Ovary (tissue), 9 donors: ENCODE results near the gene DENND1A. TPM values are rescaled to one million over a fixed set of nuclear protein-coding genes. Genes with fewer than 3 reads are reported as not detected.

Experiments used
- DNase-seq, 5 donors: peaks; one replicate each; pipeline ENCODE4 v3.0.0-alpha.2; 2019 to 2020
- H3K27ac ChIP-seq, 2 donors: fragments of 200-600 bp; one replicate each; pipeline versions ENCODE4 v1.5.1 to v1.8.0; 2019 to 2022
- H3K27me3 ChIP-seq: fragments of 200-600 bp; one replicate; pipeline ENCODE4 v1.8.0; 2022
- H3K36me3 ChIP-seq: fragments of 200-600 bp; sonication (generic); one replicate; pipeline ENCODE4 v1.5.1; 2019
- H3K4me1 ChIP-seq: one replicate; pipeline ENCODE4 v1.8.1; 2013; ENCODE audit warnings: mild to moderate bottlenecking, moderate library complexity; ENCODE audit not compliant: insufficient read depth
- H3K4me3 ChIP-seq: fragments of 200-600 bp; sonication (generic); one replicate; pipeline ENCODE4 v1.5.1; 2017
- H3K9me3 ChIP-seq, 2 donors: fragments of 200-600 bp in 1 of 2; sonication (generic) in 1 of 2; one replicate each; pipeline versions ENCODE4 v1.5.1 to v1.8.1; 2013 to 2019; ENCODE audit warnings: mild to moderate bottlenecking in 1 of 2, moderate library complexity in 1 of 2
- EP300 ChIP-seq: sonication (generic); formaldehyde crosslinking; IDR thresholded peaks from one replicate; pipeline ENCODE4 v1.6.1; 2017; ENCODE audit warnings: antibody characterized with exemption
- POLR2A ChIP-seq: fragments of 450-650 bp; IDR thresholded peaks from one replicate; pipeline ENCODE4 v1.6.1; 2017; ENCODE audit warnings: antibody characterized with exemption, mild to moderate bottlenecking, moderate library complexity
- WGBS, 3 donors: extraction: QIAGEN DNeasy Blood & Tissue Kit in 1 of 3; methylation state at CpG; one replicate each; pipeline versions ENCODE4 v1.1.5 to v1.1.7; 2013 to 2017; 5-methylcytosine and 5-hydroxymethylcytosine counted together
- intact Hi-C, 4 donors: fragments of 100-400 bp; cut with DNase I; formaldehyde crosslinking; loops; one replicate each; pipeline versions ENCODE4 v1.11.0 to v1.15.1; 2022 to 2023
- polyA plus RNA-seq, 2 donors: library from polyadenylated mRNA; stranded (reverse); fragments of 200-250 nt in 1 of 2; fragments of 350-450 nt in 1 of 2; fragmentation: Illumina TruSeq in 1 of 2; extraction: RNeasy Lipid Tissue Mini Kit (QIAGEN cat#74804) in 1 of 2; gene quantifications; one replicate each; pipeline ENCODE4 v1.2.3, GENCODE V29; 2013 to 2014
- total RNA-seq, 7 donors: library from RNA; depleted of rRNA in 2 of 7; stranded (reverse); fragments of >200 nt in 2 of 7; fragmentation: NEBNext Ultra II Directional in 3 of 7; extraction: Animal tissue kit (Norgen Biotek cat#: 25700) in 3 of 7; gene quantifications; one replicate each; pipeline versions ENCODE4 v1.1.0 to v1.2.4, GENCODE V29; 2016 to 2023
- TF ChIP-seq, protein P1 (sequence below), 3 donors: fragments of 450-650 bp in 2 of 3; fragments of 200-600 bp in 1 of 3; IDR thresholded peaks; one replicate each; pipeline versions ENCODE4 v1.5.1 to v1.8.0; 2016 to 2022; ENCODE audit warnings: antibody characterized with exemption in 3 of 3, mild to moderate bottlenecking in 1 of 3
- donor health status: DM: no; HTN: no; CAD: no; lungs with moderate emphysema.
- donor health status: DM: no; HTN: no; CAD: no.
- donor health status: Bipolar disorder and iron deficiency.
- donor health status: DM: yes; HTN: yes; CAD: no.
- donor health status: DM: no; HTN: no; CAD: no.
- donor health status: DM: yes; HTN: yes; CAD: no.

Gene DENND1A
- total and polyA plus RNA-seq, 9 donors, result 10.4 to 24.5 (median 17.1) TPM

DNA sequence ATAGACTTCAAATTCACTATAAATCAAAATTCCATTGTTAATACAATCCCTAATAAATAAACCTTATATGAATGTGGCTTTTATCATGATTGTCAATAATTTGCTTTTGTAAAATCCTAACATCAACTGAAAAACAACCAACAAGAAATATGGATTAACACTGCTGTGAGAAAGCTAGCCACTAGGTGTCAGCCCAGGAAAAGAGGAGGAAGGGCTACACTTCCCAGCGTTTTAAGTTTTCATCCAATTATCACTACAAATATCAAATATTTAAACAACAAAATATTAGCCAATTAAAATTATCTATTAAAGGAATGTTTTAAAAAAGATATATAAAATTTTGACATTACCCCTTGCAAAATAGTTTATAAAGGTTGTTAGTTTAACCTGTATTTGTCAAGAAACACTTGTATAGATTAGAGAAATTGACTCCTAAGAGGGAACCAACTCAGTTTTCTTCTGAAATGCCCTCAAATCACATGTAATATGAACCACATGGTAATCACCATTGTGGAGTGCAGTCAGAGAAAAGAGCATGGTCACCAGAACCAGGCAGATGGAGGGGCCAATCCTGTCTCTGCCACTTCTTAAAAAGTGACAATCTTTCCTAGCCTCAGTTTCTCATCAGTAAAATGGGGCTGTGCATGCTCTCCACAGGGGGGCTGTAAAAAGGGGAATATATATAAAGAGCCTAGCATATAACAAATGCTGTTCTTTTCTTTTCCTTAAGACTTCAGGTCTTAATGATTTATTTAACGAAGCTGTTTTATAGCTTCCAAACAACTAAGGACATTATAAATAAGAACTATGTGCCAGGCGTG lies 385.7 kb downstream of the DENND1A start:
- no peaks in the 10 kb centered on the region for H3K9me3 ChIP-seq
- no peaks in the 10 kb centered on the region for H3K4me1 ChIP-seq
- 62 to 63% (median 62%) methylated on average over 3 of the region's 3 CpGs for WGBS, 3 donors
- no peak overlapping the region for H3K4me3 ChIP-seq
- H3K36me3 ChIP-seq, result no peaks in the 10 kb centered on the region
- peak in 1 of 5 donors; percentile 31 for DNase-seq
- intact Hi-C loops, result loop anchor here in 2 of 4 donors (5.0 to 10.0 kb wide), 3 partner anchors 491 to 781 kb away; no protein-coding TSS in a partner anchor
- no peak overlapping the region for H3K27ac ChIP-seq
- H3K27me3 ChIP-seq, result no peaks in the 10 kb centered on the region
- TF ChIP-seq EP300 (no peak), POLR2A (no peak)
- TF ChIP-seq, protein P1, sequence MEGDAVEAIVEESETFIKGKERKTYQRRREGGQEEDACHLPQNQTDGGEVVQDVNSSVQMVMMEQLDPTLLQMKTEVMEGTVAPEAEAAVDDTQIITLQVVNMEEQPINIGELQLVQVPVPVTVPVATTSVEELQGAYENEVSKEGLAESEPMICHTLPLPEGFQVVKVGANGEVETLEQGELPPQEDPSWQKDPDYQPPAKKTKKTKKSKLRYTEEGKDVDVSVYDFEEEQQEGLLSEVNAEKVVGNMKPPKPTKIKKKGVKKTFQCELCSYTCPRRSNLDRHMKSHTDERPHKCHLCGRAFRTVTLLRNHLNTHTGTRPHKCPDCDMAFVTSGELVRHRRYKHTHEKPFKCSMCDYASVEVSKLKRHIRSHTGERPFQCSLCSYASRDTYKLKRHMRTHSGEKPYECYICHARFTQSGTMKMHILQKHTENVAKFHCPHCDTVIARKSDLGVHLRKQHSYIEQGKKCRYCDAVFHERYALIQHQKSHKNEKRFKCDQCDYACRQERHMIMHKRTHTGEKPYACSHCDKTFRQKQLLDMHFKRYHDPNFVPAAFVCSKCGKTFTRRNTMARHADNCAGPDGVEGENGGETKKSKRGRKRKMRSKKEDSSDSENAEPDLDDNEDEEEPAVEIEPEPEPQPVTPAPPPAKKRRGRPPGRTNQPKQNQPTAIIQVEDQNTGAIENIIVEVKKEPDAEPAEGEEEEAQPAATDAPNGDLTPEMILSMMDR (IDR thresholded peaks at IDR 0.05), result peak; percentile 13 to 81 (median 64)

DNA sequence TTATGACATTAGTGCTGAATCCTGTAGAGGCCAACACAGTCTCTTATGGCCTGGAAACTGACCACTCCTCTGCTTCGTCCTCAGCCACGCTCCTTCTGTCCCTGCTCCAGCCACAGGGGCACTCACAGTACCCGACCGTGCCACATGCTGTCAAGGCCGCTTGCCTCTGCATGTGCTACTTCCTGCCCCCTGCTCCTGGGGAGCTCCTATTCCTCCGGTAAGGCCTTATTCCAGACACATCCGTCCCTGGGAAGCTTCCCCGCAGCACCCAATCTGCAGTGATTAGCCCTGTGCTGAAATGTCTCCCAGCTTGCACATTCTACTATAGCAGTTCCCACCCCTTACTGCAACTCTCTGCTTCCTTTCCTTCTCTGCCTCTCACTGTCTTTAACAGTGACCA lies 386.4 kb downstream of the DENND1A start:
- TF ChIP-seq POLR2A (no peak), EP300 (no peak)
- TF ChIP-seq, protein P1 (IDR thresholded peaks at IDR 0.05), result no peak
- Histone ChIP-seq H3K36me3 (no peaks in the 10 kb centered on the region), H3K4me3 (no peak overlapping the region), H3K4me1 (no peaks in the 10 kb centered on the region), H3K27me3 (no peaks in the 10 kb centered on the region), H3K9me3 (no peaks in the 10 kb centered on the region), H3K27ac (no peak overlapping the region)
- DNase-seq, result no peak
- WGBS, 3 donors, result 77 to 81% (median 79%) methylated on average over 8 of the region's 8 CpGs
- intact Hi-C loops, result loop anchor here in 2 of 4 donors (5.0 to 10.0 kb wide), 3 partner anchors 491 to 781 kb away; no protein-coding TSS in a partner anchor

DNA sequence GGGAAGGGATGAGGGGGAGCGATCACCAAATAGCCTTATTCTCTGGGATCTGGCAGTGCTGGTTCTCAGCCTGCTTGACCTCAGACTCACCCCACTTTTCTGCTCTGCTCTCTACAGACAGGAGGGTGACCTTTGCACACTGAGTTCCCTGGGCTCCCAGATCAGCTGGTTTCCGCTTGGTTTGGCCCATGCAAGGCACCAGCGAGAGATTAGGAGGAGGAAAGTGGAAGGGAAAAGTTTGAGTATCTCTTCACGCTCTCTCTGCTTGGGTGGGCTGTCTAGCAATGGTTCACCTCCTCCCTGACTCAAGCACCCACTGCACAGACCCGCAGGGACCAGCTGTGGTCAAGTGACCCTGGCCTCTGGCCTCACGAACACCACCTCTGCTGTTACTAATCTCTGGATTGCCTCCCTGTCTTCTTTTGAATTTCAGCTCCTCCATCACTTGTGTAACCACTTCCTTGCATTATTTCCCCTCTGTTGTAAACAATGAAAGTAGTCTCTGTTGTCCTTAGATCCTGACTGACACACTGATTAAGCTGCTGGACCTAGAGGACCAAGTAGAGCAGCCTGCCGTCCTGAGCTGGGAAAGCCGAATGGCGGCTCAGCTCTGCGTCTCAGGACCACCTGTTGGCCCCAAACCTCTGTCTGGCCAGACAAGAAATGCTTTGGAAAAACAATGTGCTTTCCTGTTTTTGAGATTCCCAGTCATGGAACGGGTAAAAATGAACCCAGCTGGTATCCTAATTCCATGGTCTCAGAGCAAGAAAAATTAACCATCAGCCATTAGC lies 387.3 kb downstream of the DENND1A start:
- intact Hi-C loops, result loop anchor here in 2 of 4 donors (5.0 to 10.0 kb wide), 3 partner anchors 492 to 782 kb away; no protein-coding TSS in a partner anchor
- WGBS, 3 donors, result 82 to 88% (median 85%) methylated on average over 11 of the region's 11 CpGs
- Histone ChIP-seq H3K9me3 (no peaks in the 10 kb centered on the region), H3K27ac (no peak overlapping the region), H3K4me1 (no peaks in the 10 kb centered on the region), H3K36me3 (no peaks in the 10 kb centered on the region), H3K4me3 (no peak overlapping the region), H3K27me3 (no peaks in the 10 kb centered on the region)
- TF ChIP-seq EP300, result no peak
- TF ChIP-seq POLR2A, result no peak
- no peak for DNase-seq

DNA sequence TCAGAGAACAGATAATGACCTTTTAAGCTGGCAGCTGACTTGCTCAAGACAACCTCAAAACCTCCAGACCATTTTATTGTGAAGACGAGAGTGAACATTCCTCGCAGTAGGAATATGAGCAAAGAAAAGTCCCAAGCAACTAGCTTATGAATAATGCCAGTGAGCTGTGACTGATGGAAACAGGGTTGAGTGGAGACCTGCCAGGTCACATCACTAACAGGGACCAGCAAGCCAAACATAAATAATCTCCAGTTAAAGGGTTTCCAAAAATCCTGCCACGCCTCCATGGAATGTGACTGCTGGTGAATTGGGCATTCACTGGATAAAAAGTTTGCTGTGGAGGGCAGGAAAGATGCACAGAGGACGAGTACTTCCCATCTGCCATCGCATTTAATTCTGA lies 388.5 kb downstream of the DENND1A start:
- no peak for DNase-seq
- TF ChIP-seq, protein P1 (IDR thresholded peaks at IDR 0.05), result no peak
- TF ChIP-seq EP300 (no peak), POLR2A (no peak)
- WGBS, 3 donors, result 86 to 89% (median 88%) methylated on average over 5 of the region's 5 CpGs
- no peak overlapping the region for H3K4me3 ChIP-seq
- H3K9me3 ChIP-seq, result no peaks in the 10 kb centered on the region
- H3K36me3 ChIP-seq, result no peaks in the 10 kb centered on the region
- H3K27ac ChIP-seq, result no peak overlapping the region
- intact Hi-C loops, result loop anchor here in 2 of 4 donors (5.0 to 10.0 kb wide), 3 partner anchors 493 to 783 kb away; no protein-coding TSS in a partner anchor
- H3K27me3 ChIP-seq, result no peaks in the 10 kb centered on the region
- no peaks in the 10 kb centered on the region for H3K4me1 ChIP-seq
